RPMI7951 (cell line): Measurements from ENCODE around the gene IKZF3. TPM values are rescaled to one million over a fixed set of nuclear protein-coding genes. Genes with fewer than 3 reads are reported as not detected.
"Not testable (repeated sequence)": the region's sequence is repeated elsewhere in the genome, so short reads cannot be mapped to it uniquely, and the experiment has no call there.

Experiments used
- DNase-seq: peaks from one replicate; pipeline ENCODE4 v3.0.0-alpha.2; 2012; ENCODE audit warnings: low read depth
- total RNA-seq: library from RNA; depleted of rRNA; stranded (reverse); fragments of >200 nt; shearing (Covaris generic); gene quantifications from 2 replicates; pipeline ENCODE4 v1.2.3, GENCODE V29; 2014

The IKZF3 gene
- total RNA-seq, 1 experiment from 2014 or later = not detected

- DNase-seq = not testable (repeated sequence)
These were observed 8.0 kb downstream of the IKZF3 start for GRCh38 chr17:39855911-39856649.

GRCh38 chr17:39854909-39855308 is 9.2 kb downstream of the IKZF3 start:
- no peak for DNase-seq

- DNase-seq = no peak
These were observed 11.9 kb downstream of the IKZF3 start for GRCh38 chr17:39852239-39852638.

GRCh38 chr17:39850186-39850585 is 13.9 kb downstream of the IKZF3 start:
- not testable (repeated sequence) for DNase-seq

DNA sequence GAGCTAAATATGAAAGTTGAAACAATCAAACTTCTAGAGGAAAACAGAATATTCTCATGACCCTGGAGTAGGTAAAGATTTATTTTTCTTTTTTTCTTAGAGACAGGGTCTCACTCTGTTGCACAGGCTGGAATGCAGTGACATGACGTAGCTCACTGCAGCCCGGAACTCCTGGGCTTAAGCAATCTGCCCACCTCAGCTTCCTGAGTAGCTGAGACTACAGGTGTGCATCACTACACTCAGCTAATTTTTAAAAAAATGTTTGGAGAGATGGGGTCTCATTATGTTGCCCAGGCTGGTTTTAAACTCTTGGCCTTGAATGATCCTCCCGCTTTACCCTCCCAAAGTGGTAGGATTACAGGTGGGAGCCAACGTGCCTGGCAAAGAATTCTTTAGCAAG is 15.5 kb downstream of the IKZF3 start:
- DNase-seq = no peak

GRCh38 chr17:39846205-39846604 is 17.9 kb downstream of the IKZF3 start:
- DNase-seq = no peak

GRCh38 chr17:39845052-39845846 is 18.9 kb downstream of the IKZF3 start:
- no peak for DNase-seq

GRCh38 chr17:39841134-39841683 is 22.9 kb downstream of the IKZF3 start:
- no peak for DNase-seq

- DNase-seq = no peak
These were observed 25.3 kb downstream of the IKZF3 start for GRCh38 chr17:39838784-39839183.

DNA sequence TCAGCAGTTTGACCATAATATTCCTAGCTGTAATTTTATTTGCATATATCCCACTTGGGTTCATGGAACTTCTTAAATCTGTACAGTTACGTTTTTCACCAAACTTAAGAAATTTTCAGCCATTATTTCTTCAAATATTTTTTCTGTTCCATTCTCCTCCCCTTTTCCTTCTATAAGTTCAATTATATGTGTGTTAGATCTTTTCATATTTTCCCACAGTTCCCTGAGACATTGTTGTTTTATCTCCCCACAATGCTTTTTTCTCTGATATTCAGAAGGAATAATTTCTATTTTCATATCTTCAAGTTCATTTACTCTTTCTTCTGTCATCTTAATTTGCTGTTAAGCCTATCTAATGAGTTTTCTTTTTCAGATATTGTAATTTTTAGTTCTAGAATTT is 26.1 kb downstream of the IKZF3 start:
- no peak for DNase-seq

GRCh38 chr17:39836117-39836516 is 28.0 kb downstream of the IKZF3 start:
- no peak for DNase-seq

GRCh38 chr17:39835038-39835786 is 28.9 kb downstream of the IKZF3 start:
- no peak for DNase-seq

GRCh38 chr17:39834017-39834416 is 30.1 kb downstream of the IKZF3 start:
- no peak for DNase-seq

- DNase-seq = no peak
These were observed 32.5 kb downstream of the IKZF3 start for GRCh38 chr17:39831588-39831987.

GRCh38 chr17:39828443-39828842 is 35.7 kb downstream of the IKZF3 start:
- DNase-seq = no peak

DNA sequence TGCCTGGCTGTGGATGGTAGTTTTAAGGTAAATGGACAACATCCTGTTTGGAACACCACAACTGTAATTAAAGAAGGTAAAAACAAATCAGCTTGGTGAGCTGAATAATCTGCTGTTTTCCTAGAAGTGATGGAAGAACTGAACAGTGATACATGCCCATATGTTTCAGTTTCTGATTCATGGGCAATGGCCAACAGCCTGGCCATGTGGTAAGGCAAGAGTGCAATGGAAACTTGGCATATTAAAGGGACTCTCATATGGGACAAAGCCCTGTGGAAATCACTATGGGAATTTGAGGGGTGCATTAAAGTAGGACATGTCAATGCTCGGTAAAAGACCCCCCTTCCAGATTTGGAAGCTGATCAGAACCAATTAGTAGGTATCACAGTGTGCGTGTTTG is 37.8 kb downstream of the IKZF3 start:
- DNase-seq = no peak

DNA sequence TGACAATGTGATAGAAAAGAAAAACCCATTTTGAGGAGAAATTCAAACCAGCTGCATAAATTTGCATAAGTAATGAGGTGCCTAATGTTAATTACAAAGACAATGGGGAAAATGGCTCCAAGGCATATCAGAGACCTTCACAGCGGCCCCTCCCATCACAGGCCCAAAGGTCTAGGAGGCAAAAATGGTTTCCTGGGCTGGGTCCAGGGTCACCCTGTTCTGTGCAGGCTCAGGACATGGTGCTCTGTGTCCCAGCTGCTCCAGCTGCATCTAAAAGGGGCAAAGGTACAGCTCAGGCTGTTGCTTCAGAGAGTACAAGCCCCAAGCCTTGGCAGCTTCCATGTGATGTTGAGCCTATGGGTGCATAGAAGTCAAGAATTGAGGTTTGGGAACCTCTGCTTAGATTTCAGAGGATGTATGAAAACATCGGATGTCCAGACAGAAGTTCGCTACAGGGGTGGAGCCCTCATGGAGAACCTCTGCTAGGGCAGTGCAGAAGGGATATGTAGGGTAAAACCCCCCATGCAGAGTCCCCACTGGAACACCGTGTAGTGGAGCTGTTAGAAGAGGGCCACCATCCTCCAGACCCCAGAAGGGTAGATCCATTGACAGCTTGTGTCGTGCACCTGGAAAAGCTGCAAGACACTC is 40.6 kb downstream of the IKZF3 start:
- no peak for DNase-seq

DNA sequence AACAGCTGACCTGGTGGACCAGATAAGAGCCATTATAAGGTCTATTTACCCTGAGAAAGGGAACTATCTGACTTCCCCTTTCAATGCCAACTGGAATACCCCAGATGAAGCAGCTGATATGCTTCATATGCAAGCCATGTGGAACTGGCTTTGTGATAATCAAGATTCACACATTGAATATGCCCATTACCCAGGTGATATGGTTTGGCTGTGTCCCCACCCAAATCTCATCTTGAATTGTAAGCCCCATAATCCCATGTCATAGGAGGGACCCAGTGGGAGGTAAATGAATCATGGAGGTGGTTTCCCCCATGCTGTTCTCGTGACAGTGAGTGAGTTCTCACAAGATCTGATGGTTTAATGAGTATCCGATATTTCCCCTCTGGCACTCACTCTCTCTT is 42.1 kb downstream of the IKZF3 start:
- no peak for DNase-seq

- DNase-seq = no peak
These were observed 43.1 kb downstream of the IKZF3 start for GRCh38 chr17:39820987-39821386.

DNA sequence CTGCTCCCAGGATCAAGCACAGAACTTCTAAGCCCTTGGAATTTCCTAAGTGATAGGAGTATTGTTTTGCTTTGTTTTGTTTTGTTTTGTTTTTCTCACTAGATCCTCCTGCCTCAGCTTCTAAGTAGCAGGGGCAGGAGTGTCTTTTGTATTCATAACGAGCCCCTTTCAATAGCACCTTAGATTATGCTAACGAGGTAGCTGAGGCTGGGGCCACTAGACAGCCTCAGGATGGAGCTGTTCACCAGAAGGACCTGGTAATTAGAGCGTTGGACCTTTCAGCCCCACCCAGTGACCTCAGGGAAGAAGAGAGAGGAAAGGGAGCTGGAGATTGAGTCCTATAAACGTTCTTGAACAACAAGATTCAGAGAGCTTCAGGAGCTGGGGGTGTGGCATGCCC is 43.6 kb downstream of the IKZF3 start:
- DNase-seq = no peak

- DNase-seq = no peak
These were observed 45.6 kb downstream of the IKZF3 start for GRCh38 chr17:39818358-39819000.
